GM18907 (cell line): ENCODE data around the gene ZMYND15.
A peak's percentile ranks its signal among the peaks of the same experiment; 100 is the strongest.
"Not testable (repeated sequence)": the region's sequence is repeated elsewhere in the genome, so short reads cannot be mapped to it uniquely, and the experiment has no call there.

Source experiments
- ATAC-seq: cut with Tn5 transposase; IDR thresholded peaks from one replicate; pipeline ENCODE4 v1.9.1; 2021; ENCODE audit warnings: mild to moderate bottlenecking, moderate library complexity; ENCODE audit not compliant: unreplicated experiment

Gene ZMYND15, protein sequence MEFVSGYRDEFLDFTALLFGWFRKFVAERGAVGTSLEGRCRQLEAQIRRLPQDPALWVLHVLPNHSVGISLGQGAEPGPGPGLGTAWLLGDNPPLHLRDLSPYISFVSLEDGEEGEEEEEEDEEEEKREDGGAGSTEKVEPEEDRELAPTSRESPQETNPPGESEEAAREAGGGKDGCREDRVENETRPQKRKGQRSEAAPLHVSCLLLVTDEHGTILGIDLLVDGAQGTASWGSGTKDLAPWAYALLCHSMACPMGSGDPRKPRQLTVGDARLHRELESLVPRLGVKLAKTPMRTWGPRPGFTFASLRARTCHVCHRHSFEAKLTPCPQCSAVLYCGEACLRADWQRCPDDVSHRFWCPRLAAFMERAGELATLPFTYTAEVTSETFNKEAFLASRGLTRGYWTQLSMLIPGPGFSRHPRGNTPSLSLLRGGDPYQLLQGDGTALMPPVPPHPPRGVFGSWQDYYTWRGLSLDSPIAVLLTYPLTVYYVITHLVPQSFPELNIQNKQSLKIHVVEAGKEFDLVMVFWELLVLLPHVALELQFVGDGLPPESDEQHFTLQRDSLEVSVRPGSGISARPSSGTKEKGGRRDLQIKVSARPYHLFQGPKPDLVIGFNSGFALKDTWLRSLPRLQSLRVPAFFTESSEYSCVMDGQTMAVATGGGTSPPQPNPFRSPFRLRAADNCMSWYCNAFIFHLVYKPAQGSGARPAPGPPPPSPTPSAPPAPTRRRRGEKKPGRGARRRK

DNA sequence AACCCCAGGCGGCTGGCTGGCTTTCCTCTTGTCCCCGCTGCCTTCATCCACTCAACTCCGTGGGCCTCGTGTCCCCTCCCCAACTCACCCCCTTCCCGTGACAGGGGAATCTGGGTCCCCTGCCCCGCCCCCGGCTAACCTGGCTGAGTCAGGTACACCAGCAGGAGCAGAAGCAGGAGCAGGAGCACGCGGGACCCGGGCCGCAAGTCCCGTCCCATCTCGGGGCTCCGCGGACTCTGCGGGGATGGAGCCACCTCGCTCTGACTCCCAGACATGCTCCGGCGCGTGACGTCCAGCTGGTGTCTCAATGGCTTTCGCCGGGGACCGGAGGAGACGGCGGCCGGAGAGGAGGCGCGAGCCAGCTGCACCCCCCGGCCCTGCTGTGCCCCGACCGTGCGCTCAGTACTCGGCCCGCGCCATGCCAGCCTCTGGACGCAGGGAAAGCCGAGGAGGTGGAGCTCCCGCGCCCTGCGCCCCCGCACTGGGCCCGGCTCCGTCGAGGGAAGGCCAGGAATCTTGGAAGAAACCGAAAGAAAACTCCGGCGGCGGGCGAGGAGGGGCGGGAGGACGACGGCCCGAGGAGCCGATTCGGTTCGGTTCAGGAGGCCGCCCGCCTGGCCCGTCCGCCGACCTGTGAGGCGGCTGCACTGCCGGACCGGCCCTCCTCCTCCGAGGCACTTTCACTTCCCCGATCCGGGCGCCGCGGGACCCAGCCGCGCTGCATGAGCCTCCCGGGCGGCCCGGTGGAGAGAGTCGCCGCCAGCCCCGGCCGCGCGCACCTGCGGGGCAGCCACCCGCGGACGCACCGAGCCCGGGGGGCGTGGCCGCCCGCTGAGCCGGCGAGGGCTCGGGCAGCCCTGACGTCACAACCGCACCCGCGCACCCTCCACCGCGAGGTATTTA, at the start of gene ZMYND15, which contains the start of gene CXCL16:
Gene ZMYND15, plus strand, starts transcription at position 712 of the 903 bp plus-strand sequence. CDS start 716 bp downstream, outside the sequence.
Gene CXCL16, minus strand, starts transcription at position 807 of the 903 bp plus-strand sequence. Its CDS starts 589 bp downstream, at position 218.
- ATAC-seq, result peak; percentile 46

DNA sequence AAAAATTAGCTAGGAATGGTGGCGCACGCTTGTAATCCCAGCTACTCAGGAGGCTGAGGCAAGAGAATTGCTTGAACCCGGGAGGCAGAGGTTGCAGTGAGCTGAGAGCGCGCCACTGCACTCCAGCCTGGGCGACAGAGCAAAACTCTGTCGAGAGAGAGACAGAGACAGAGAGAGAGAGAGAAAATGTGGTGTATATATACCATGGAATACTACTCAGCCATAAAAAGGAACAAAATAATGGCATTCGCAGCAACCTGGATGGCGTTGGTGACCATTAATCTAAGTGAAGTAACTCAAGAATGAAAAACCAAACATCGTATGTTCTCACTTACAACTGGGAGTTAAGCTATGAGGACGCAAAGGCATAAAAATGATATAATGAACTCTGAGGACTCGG, 49.8 kb upstream of the ZMYND15 start:
- not testable (repeated sequence) for ATAC-seq

DNA sequence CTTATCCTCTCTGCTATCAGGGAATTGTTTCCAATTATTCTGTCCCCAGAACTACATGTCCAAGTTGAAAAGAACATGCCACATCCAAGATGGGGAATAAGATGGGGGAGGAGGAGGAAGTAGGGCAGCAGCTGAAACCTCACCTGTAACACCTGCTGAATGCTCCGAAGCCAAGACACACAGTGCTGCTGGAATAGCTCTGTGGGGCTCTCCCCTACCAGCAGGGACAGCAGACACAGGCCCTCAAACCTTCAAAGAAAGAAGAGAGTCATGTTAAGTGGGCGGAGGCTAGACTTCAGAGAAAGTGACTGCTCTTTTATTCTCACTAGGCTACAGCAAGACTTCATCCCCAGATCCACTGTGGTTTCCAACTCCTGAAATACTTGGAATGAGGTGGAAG, 48.9 kb upstream of the ZMYND15 start:
- ATAC-seq, result no peak

DNA sequence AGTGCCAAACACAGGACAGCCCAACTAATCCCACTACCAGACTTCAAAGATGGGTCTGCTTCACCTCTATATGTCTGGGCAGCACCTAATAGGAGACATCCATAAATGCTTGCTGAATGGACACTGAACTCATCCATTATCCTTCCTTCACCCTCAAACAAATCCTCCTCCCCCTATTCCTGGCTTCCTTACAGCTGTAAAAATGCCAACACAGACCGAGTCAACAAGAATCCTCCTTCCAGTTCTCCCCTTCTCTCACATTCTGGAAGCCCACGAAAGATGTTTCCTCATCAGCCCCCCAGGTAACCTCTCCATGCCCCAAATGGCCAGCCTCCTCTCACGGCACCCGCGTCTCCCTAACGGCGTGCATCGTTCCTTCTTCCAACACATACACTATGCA, 47.9 kb upstream of the ZMYND15 start:
- no peak for ATAC-seq

DNA sequence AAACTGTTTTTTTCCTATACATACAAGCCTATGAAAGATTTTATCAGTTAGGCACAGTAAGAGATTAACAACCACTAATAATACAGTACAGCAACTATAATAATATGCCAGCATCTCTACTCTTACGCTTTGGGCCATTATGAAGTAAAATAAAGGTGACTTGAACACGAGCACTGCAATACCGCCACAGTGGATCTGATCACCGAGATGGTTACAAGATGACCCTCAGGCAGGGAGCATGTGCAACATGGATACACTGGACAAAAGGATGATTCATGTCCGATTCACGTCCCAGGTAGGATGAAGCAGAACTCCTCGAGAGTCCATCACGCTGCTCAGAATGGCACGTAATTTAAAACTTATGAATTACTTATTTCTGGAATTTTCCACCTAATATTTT, 46.2 kb upstream of the ZMYND15 start:
- ATAC-seq, result no peak

DNA sequence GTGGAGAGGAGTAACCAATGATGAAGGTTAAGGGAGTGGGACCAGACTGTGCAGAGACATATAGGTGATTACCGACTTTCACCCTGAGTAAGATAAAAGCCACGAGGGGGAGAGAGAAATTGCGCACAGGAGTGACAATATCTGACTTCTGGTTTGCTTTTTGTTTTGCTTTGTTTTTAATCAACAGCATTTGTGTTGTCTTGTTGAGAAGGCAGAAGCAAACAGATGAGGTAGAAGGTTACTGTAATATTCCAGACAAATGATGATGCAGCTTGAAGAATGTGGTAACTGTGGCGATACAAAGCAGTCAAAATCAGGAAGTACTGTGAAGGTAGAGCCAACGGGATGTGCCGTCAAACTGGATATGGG, 43.2 kb upstream of the ZMYND15 start:
- no peak for ATAC-seq

DNA sequence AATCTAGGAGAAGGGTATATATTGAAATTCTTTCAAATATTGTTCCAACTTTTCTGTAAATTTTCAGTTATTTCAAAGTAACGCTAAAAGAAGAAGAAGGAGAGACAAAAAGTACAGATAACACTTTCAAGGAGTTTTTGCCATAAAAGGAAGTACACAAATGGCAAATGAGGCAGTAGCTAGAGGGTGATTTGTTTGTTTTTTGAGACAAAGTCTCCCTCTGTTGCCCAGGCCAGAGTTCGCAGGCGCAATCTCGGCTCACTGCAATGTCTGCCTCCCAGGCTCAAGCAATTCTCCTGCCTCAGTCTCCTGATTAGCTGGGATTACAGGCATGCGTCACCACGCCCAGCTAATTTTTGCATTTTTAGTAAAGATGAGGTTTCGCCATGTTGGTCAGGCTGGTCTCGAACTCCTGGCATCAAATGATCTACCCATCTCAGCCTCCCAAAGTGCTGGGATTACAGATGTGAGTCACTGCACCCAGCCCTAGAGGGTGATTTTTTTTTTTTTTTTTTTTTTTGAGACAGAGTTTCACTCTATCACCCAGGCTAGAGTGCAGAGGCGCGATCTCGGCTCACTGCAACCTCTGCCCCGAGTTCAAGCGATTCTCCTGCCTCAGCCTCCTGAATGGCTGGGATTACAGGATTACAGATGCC, 40.1 kb upstream of the ZMYND15 start:
- not testable (repeated sequence) for ATAC-seq

DNA sequence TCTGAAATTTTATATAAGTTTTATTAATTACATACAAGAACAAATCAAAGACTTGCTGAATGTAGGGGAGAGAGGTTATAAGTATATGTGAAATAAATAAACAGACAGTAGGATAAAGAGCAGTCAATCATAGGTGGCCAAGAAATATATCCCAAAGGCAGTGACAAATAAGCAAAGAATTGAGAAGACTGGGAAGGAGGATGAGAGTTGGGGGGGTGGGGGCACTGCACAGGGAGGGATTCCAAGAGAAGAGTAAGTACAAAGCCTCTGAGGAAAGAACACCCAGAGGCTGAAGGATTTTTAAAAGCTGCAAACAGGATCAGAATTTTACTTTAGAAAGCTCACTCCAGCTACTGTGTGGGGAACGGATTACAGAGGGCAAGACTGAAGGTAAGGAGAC, 38.5 kb upstream of the ZMYND15 start:
- no peak for ATAC-seq

DNA sequence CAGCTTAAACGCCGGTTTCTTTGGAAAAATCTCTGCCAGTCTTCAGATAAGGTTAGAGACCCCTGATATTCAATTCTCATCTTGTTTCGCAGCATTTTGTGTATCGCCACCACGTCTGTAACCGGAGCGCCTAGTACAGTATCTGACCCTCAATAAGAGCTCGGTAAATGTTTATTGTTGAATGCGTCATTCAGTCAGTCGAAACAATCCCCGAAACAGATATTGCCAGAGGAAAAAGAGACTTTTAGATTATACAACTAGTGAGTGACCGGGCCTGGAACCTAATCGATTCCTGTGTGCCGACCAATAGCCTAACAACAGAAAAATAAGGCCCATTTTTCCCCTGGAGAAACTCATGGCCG, 36.3 kb upstream of the ZMYND15 start:
- ATAC-seq, result no peak

DNA sequence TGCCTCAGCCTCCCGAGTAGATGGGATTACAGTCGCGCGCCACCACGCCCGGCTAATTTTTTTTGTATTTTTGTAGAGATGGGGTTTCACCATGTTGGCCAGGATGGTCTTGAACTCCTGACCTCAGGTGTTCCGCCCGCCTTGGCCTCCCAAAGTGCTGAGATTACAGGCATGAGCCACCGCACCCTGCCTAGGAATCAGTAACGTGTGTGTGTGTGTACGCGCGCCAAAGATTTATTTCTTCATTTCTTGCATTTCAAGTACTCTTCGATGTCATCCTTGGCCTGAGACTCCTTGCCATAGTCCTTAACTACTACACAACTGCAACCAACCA, 35.1 kb upstream of the ZMYND15 start:
- ATAC-seq, result not testable (repeated sequence)

DNA sequence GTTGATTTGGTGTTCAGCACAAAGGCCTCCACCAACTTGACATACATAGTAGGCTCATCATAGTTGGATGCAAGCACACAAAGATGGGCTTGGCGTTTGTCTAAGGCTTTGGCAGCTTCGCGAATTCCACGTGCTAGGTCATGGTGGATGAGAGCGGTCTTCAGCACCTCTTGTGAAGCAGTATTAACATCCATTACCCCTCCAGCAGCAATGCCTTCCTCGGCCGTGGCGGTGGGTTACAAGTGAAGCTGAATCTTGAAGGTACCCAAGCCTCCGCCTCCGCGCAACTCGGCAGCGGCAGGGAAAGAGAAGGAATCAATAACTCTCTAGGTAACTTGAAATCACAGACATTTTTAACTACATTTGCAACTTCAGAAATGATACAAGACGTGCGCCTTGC, 34.6 kb upstream of the ZMYND15 start:
- no peak for ATAC-seq

DNA sequence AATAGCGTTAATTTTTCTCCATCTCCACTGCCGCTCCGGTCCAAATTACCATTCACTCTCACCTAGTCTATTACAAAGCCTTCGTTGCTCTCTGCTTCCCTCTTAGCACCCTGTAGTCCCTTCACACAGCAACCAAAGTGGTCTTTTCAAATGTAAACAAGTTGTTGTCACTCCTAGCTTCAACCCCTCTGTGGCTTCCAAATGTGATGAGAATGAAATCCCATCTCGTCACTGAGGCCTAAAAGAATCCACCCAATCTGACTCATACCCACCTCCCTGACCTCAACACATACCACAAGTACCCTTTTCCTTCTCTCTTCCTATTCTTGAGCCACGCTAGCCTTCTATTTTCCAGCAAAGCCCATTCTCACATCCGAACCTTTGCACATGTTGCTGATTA, 33.5 kb upstream of the ZMYND15 start:
- ATAC-seq, result no peak

DNA sequence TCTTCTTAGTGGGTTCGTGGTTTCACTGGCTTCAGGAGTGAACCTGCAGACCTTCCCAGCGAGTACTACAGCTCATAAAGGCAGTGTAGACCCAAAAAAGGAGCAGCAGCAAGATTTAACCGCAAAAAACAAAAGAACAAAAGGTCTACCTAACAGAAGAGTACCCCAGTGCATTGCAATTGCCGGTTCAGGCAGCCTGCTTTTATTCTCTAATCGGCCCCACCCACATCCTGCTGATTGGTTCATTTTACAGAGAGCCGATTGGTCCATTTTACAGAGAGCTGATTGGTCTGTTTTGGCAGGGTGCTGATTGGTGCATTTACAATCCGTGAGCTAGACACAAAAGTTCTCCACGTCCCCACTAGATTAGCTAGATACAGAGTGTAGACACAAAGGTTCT, 31.2 kb upstream of the ZMYND15 start:
- ATAC-seq, result no peak

DNA sequence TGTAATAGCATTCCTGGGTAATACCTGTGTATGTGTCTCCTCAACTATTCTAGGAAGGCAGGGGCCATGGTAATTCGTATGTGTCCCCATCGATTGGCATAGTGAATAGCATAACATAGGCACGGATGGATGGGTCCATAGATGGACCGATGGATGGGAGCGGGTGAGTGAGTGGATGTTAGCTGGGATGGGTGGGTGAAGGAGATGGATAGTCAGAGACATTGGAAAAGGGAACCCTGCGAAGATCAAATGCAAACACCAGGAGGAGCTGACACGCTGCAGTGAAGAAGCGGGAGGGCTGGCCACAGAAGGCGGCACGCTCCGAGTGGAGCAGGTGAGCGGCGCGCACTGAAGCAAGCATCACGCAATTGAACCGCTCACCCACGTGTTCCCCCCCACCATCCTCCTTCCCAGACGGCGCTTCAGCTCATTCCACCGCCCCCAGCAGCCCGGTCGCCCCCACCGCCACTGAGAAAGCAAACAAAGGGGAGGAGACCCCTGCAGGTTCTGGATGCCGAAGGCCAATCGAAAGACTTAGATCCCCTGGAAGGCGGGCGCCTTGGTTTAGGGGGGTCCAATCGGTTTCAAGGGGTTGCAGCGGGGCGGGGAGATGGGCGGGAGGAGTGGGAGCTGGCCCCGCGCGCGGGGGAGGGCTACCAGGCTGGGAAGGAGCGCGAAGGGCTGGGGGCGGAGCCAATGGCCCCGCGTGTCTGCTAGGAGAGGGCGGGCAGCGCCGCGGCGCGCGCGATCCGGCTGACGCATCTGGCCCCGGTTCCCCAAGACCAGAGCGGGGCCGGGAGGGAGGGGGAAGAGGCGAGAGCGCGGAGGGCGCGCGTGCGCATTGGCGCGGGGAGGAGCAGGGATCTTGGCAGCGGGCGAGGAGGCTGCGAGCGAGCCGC, 29.6 kb upstream of the ZMYND15 start, which contains the start of gene ARRB2:
Gene ARRB2, plus strand, starts transcription at position 839 of the 899 bp plus-strand sequence. CDS start 90 bp downstream, outside the sequence.
- ATAC-seq, result peak; percentile 70

DNA sequence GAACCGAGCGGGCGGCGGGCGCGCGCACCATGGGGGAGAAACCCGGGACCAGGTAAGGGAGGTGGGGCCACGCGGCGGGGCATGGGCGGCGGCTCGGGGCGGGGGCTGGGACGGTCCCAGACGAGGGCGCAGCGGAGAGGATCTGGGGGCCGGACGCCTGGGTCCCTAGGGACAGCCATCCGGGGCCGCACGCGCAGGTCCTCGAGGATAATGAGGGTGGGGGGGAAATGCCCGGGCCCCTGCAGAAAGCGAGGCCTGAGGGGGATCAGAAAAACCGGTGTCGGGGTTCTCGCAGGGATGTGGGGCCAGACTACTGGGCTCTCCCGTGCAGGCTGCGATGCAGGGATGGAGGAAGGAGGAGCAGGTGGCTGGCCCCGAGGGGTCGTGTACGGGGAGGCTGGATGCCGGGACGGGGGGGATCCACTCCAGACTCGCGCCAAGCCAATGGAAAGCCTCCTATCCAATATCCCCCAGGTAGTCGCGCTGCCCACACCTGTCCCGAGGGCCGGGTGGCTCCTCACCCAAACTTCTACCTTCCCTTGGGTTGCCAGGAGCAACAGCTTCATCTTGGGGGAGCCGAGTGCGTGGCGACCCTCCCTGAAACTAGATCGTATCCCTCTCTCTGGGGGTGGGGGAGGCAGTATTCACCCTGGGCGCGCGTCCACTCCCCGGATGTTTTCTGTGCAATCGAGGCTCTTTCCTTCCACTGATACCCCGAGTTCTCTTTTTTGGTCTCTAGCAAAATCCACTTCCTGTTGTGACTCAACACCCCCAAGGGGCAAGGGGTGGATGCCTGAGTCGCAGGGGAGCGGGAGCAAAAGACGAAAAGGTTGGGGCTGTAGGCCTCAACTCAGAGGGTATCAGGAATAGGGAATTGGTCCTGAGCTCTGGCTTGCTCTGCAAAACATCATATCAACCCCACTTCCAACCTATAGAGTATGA, 28.7 kb upstream of the ZMYND15 start:
- peak; percentile 16 for ATAC-seq

DNA sequence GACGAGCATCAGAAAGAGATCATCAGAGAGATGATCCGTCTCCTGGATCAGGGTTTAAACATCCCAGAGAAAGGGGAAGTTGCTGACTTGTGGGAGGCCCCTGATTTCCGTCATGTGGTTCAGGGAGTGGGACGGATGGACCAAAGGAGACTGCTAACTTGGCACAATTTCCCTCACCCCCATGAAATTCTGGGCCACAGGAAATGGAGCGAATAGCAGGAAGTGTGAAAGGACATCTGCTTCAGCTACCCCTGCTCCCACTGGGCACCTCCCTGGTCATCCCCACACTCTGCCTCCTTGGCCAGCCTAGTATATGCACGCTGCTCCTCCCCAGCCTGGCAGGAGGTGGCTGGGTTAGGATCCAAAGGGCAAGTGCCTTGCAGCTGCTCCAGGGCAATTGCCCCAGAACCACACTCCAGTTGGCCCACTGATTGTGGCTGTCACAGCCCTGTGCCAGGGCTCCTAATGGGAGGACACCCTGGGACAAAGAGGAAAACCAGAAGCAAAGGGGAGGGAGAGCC, 27.9 kb upstream of the ZMYND15 start:
- no peak for ATAC-seq

DNA sequence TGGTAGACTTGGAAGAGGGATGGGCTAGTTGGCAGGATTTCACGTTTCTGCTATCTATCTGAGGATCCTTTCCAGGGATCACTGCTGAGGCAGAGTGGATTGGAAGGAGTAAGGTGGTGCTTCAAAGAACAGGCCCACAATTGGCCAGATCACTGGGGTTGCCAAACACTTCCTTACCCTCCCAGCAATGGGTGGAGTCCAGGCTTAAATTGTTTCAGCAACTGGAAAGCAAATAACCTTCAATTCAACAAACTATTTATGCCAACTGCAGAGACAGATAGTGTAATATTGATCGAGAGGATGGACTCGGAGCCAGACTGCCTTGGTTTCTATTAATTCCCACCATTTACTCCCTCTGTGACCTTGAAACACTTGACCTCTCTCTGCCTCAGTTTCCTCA, 27.1 kb upstream of the ZMYND15 start:
- no peak for ATAC-seq

DNA sequence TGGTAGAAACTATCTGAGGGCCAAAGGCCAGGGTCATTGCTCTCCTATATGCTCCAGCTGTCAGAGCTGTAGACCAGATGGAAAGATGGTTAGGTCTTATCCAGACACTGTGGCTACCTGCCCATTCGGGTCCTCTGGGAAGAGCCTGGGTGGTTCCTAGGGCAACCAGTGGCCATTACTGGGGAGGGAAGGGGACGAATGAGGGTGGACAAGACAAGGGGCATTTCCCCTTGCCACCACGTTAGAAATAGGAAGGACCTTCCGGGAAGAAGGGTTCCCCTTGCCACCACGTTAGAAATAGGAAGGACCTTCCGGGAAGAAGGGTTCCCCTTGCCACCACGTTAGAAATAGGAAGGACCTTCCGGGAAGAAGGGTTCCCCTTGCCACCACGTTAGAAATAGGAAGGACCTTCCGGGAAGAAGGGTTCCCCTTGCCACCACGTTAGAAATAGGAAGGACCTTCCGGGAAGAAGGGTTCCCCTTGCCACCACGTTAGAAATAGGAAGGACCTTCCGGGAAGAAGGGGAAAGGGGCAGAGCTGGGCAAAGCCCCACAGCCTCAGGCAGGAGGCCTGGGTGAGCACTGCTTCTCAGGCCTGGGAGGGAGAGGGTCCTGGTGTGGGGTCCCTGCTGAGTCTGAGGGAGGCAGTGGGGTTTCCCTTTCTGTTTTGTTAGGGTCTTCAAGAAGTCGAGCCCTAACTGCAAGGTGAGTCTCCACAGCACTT, 25.1 kb upstream of the ZMYND15 start:
- ATAC-seq, result not testable (repeated sequence)
